Prostate gland (tissue), 2 donors: ENCODE measurements around the gene AQP10. TPM values are rescaled to one million over a fixed set of nuclear protein-coding genes. Genes with fewer than 3 reads are reported as not detected.

Experiments
- DNase-seq: peaks from one replicate; pipeline ENCODE4 v3.0.0-alpha.2; 2019; ENCODE audit warnings: low spot score
- H3K27ac ChIP-seq, 2 donors: fragments of 200-600 bp; sonication (generic); 2 replicates each; pipeline ENCODE4 v1.5.1; 2017 to 2019
- H3K27me3 ChIP-seq: fragments of 200-600 bp; sonication (generic); replicated peaks from 2 replicates; pipeline ENCODE4 v1.5.1; 2019; ENCODE audit not compliant: insufficient read depth
- H3K36me3 ChIP-seq, 2 donors: fragments of 200-600 bp; sonication (generic); 1 replicate in 1 of 2; 2 replicates in 1 of 2; pipeline versions ENCODE4 v1.5.1 to v1.8.1; 2017 to 2019
- H3K4me1 ChIP-seq: fragments of 200-600 bp; sonication (generic); replicated peaks from 2 replicates; pipeline ENCODE4 v1.5.1; 2019
- H3K4me3 ChIP-seq, 2 donors: fragments of 200-600 bp; sonication (generic); 2 replicates each; pipeline ENCODE4 v1.5.1; 2017 to 2019
- H3K9me3 ChIP-seq: fragments of 200-600 bp; sonication (generic); 2 replicates; pipeline ENCODE4 v1.5.1; 2017
- POLR2A ChIP-seq: fragments of 450-650 bp; IDR thresholded peaks from one replicate; pipeline ENCODE4 v1.6.1; 2016; ENCODE audit warnings: antibody characterized with exemption, mild to moderate bottlenecking
- POLR2AphosphoS5 ChIP-seq: sonication (generic); formaldehyde crosslinking; IDR thresholded peaks from one replicate; pipeline ENCODE4 v1.6.1; 2017; ENCODE audit warnings: antibody characterized with exemption
- WGBS: methylation state at CpG from one replicate; pipeline ENCODE4 v1.1.5; 2018; 5-methylcytosine and 5-hydroxymethylcytosine counted together
- intact Hi-C: fragments of 100-400 bp; cut with DNase I; formaldehyde crosslinking; loops from one replicate; pipeline ENCODE4 v1.14.2; 2022
- total RNA-seq, 2 donors: library from RNA; depleted of rRNA; stranded (reverse); fragments of >200 nt; gene quantifications; one replicate each; pipeline ENCODE4 v1.1.0, GENCODE V29; 2016
- TF ChIP-seq, protein P1 (sequence below), 4 experiments: fragments of 200-600 bp in 2 of 4; fragments of 450-650 bp in 2 of 4; sonication (generic) in 2 of 4; IDR thresholded peaks; 1 replicate in 3 of 4; 2 replicates in 1 of 4; pipeline ENCODE4 v1.5.1; 2016 to 2019; ENCODE audit warnings: antibody characterized with exemption in 4 of 4, mild to moderate bottlenecking in 2 of 4, moderate library complexity in 2 of 4

The AQP10 gene
- total RNA-seq, 2 donors from 2014 or later: 0.27 to 0.85 TPM

- H3K4me3 ChIP-seq: no peak overlapping the region
- no peak for DNase-seq
- H3K4me1 ChIP-seq: no peaks in the 10 kb centered on the region
- 60% methylated on average over 3 of the region's 3 CpGs for WGBS
- no peak for TF ChIP-seq POLR2AphosphoS5
- TF ChIP-seq POLR2A: no peak
- TF ChIP-seq, protein P1, sequence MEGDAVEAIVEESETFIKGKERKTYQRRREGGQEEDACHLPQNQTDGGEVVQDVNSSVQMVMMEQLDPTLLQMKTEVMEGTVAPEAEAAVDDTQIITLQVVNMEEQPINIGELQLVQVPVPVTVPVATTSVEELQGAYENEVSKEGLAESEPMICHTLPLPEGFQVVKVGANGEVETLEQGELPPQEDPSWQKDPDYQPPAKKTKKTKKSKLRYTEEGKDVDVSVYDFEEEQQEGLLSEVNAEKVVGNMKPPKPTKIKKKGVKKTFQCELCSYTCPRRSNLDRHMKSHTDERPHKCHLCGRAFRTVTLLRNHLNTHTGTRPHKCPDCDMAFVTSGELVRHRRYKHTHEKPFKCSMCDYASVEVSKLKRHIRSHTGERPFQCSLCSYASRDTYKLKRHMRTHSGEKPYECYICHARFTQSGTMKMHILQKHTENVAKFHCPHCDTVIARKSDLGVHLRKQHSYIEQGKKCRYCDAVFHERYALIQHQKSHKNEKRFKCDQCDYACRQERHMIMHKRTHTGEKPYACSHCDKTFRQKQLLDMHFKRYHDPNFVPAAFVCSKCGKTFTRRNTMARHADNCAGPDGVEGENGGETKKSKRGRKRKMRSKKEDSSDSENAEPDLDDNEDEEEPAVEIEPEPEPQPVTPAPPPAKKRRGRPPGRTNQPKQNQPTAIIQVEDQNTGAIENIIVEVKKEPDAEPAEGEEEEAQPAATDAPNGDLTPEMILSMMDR (IDR thresholded peaks at IDR 0.05): no peak
- no peaks in the 10 kb centered on the region for H3K9me3 ChIP-seq
- H3K27me3 ChIP-seq: no peaks in the 10 kb centered on the region
- intact Hi-C loops: no loop called here
- H3K27ac ChIP-seq: no peak overlapping the region
- H3K36me3 ChIP-seq: no peaks in the 10 kb centered on the region
Observed at GRCh38 chr1:154288661-154289060, 32.2 kb upstream of the AQP10 start.

DNA sequence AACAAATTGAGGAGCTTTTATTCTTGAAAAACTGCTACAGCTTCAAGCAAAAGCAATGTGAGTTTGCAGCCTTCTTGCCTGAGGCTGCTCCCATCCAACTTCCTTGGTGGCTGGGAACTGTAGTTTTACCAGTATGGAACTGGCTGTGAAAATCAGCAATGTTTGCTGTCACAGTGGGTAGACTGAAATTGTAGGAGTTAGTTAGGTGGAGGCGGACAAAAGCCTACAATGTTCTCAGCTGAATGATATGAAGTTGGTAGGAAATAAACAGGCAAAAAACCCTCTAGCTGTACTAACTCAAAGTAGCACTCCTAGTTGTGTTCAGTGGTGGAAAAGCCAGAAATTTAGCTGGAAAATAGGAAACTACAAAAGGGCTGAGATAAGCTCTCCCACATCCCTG lies 30.0 kb upstream of the AQP10 start:
- no peak for TF ChIP-seq POLR2AphosphoS5
- TF ChIP-seq, protein P1 (IDR thresholded peaks at IDR 0.05): no peak
- no peak for TF ChIP-seq POLR2A

GRCh38 chr1:154295408-154296235 lies 25.3 kb upstream of the AQP10 start:
- intact Hi-C loops: no loop called here
- WGBS: 78% methylated on average over 8 of the region's 8 CpGs

More for the DNA sequence above, 30.0 kb upstream of the AQP10 start:
- no peak overlapping the region for H3K4me3 ChIP-seq
- H3K9me3 ChIP-seq: no peaks in the 10 kb centered on the region
- intact Hi-C loops: no loop called here
- 86% methylated on average over 1 of the region's 1 CpG for WGBS
- no peaks in the 10 kb centered on the region for H3K27me3 ChIP-seq
- DNase-seq: no peak
- H3K27ac ChIP-seq: no peak overlapping the region
- H3K36me3 ChIP-seq: no peaks in the 10 kb centered on the region
- H3K4me1 ChIP-seq: no peaks in the 10 kb centered on the region

DNA sequence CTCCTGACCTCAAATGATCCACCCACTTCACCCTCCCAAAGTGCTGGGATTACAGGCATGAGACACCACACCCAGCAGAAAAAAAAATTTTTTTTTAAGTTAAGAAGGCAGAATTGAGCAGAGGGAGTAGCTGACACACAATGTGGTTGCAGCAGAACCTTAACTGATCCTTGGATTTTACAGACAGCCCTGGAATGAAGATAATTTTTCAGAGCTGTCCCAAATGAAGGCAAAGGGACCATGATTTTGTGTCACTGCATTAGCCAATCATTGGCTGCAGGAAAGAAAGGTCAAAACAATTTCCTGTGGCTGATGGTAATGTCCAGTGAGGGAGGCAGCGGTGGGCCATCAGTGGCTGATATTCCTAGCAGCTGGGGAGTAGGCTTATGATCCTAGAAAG lies 19.3 kb upstream of the AQP10 start:
- 83% methylated on average over 1 of the region's 1 CpG for WGBS
- no peak for DNase-seq
- H3K36me3 ChIP-seq: no peaks in the 10 kb centered on the region
- H3K27ac ChIP-seq: no peak overlapping the region
- no peaks in the 10 kb centered on the region for H3K4me1 ChIP-seq
- no peak overlapping the region for H3K4me3 ChIP-seq
- no peaks in the 10 kb centered on the region for H3K27me3 ChIP-seq
- intact Hi-C loops: no loop called here
- H3K9me3 ChIP-seq: no peaks in the 10 kb centered on the region
- no peak for TF ChIP-seq POLR2A

More at GRCh38 chr1:154295408-154296235, 25.3 kb upstream of the AQP10 start:
- no peak for TF ChIP-seq POLR2A
- TF ChIP-seq POLR2AphosphoS5: no peak
- TF ChIP-seq, protein P1 (IDR thresholded peaks at IDR 0.05): no peak
- no peak for DNase-seq
- Histone ChIP-seq H3K27me3 (no peaks in the 10 kb centered on the region), H3K9me3 (no peaks in the 10 kb centered on the region), H3K36me3 (no peaks in the 10 kb centered on the region), H3K4me1 (no peaks in the 10 kb centered on the region), H3K4me3 (no peak overlapping the region), H3K27ac (no peak overlapping the region)

- H3K36me3 ChIP-seq: no peaks in the 10 kb centered on the region
- H3K27ac ChIP-seq: no peak overlapping the region
- H3K4me3 ChIP-seq: no peak overlapping the region
- H3K4me1 ChIP-seq: no peaks in the 10 kb centered on the region
- no peaks in the 10 kb centered on the region for H3K9me3 ChIP-seq
- WGBS: 94% methylated on average over 9 of the region's 9 CpGs
- DNase-seq: no peak
- intact Hi-C loops: no loop called here
- no peak for TF ChIP-seq POLR2A
- no peak for TF ChIP-seq POLR2AphosphoS5
- TF ChIP-seq, protein P1 (IDR thresholded peaks at IDR 0.05): no peak
- H3K27me3 ChIP-seq: no peaks in the 10 kb centered on the region
Observed at GRCh38 chr1:154304664-154305337, 16.1 kb upstream of the AQP10 start.
